Lung (tissue), 12 donors: ENCODE data around the gene DAPK2. TPM values are rescaled to one million over a fixed set of nuclear protein-coding genes. Genes with fewer than 3 reads are reported as not detected.

Experiments used
- ATAC-seq: fragments of 200-7000 bp; cut with Tn5 transposase; one replicate; pipeline ENCODE4 v1.9.1; 2020; ENCODE audit warnings: moderate number of reproducible peaks; ENCODE audit not compliant: insufficient read depth, low FRiP score
- DNase-seq, 3 donors: peaks; one replicate each; pipeline ENCODE4 v3.0.0-alpha.2; 2013 to 2017
- H3K27ac ChIP-seq, 2 donors: one replicate each; pipeline ENCODE4 v1.5.1; 2013; ENCODE audit warnings: mild to moderate bottlenecking in 2 of 2, moderate library complexity in 2 of 2, control low read depth in 1 of 2, inconsistent platforms in 1 of 2, low read depth in 1 of 2, low read length in 1 of 2
- H3K27me3 ChIP-seq, 3 donors: one replicate each; pipeline ENCODE4 v1.5.1; 2013; ENCODE audit warnings: low read length in 2 of 3; ENCODE audit not compliant: control insufficient read depth in 3 of 3, insufficient read depth in 3 of 3
- H3K36me3 ChIP-seq, 4 donors: one replicate each; pipeline ENCODE4 v1.5.1; 2013; ENCODE audit warnings: low read length in 4 of 4, mild to moderate bottlenecking in 1 of 4, moderate library complexity in 1 of 4; ENCODE audit not compliant: control insufficient read depth in 4 of 4, insufficient read depth in 4 of 4
- H3K4me1 ChIP-seq, 5 donors: one replicate each; pipeline ENCODE4 v1.5.1; 2013; ENCODE audit warnings: low read length in 5 of 5, mild to moderate bottlenecking in 2 of 5, moderate library complexity in 1 of 5; ENCODE audit not compliant: control insufficient read depth in 5 of 5, insufficient read depth in 5 of 5
- H3K4me3 ChIP-seq: one replicate; pipeline ENCODE4 v1.5.1; 2013; ENCODE audit warnings: mild to moderate bottlenecking, control low read depth, moderate library complexity
- H3K9ac ChIP-seq, 2 donors: one replicate each; pipeline ENCODE4 v1.5.1; 2013; ENCODE audit warnings: low read length in 2 of 2, control low read depth in 1 of 2; ENCODE audit not compliant: insufficient read depth in 1 of 2
- H3K9me3 ChIP-seq, 4 donors: one replicate each; pipeline ENCODE4 v1.5.1; 2013; ENCODE audit warnings: low read length in 3 of 4, mild to moderate bottlenecking in 1 of 4, moderate library complexity in 1 of 4; ENCODE audit not compliant: control insufficient read depth in 4 of 4, insufficient read depth in 3 of 4
- WGBS, 2 donors: extraction: QIAGEN DNeasy Blood & Tissue Kit; methylation state at CpG; one replicate each; pipeline ENCODE4 v1.1.7; 2013; 5-methylcytosine and 5-hydroxymethylcytosine counted together
- polyA plus RNA-seq, 2 donors: library from polyadenylated mRNA; stranded (reverse); fragments of 200-250 nt; gene quantifications; one replicate each; pipeline ENCODE4 v1.2.1, GENCODE V29; 2013
- total RNA-seq, 2 donors: library from RNA; depleted of rRNA in 1 of 2; stranded (reverse); fragments of >200 nt in 1 of 2; gene quantifications; one replicate each; pipeline ENCODE4 v1.2.1, GENCODE V29; 2014 to 2021
- TF ChIP-seq, protein P1 (sequence below): IDR thresholded peaks from 2 replicates; pipeline ENCODE4 v1.5.1; 2012; ENCODE audit warnings: mild to moderate bottlenecking; ENCODE audit errors: control extremely low read depth, extremely low read depth
- donor health status: control.
- donor health status: control.
- donor health status: Bipolar disorder and iron deficiency.
- donor health status: healthy.
- donor health status: DM: yes; HTN: yes; CAD: no.

Gene DAPK2
- total and polyA plus RNA-seq, 4 donors, result 20.5 to 59.0 (median 49.1) TPM

DNA sequence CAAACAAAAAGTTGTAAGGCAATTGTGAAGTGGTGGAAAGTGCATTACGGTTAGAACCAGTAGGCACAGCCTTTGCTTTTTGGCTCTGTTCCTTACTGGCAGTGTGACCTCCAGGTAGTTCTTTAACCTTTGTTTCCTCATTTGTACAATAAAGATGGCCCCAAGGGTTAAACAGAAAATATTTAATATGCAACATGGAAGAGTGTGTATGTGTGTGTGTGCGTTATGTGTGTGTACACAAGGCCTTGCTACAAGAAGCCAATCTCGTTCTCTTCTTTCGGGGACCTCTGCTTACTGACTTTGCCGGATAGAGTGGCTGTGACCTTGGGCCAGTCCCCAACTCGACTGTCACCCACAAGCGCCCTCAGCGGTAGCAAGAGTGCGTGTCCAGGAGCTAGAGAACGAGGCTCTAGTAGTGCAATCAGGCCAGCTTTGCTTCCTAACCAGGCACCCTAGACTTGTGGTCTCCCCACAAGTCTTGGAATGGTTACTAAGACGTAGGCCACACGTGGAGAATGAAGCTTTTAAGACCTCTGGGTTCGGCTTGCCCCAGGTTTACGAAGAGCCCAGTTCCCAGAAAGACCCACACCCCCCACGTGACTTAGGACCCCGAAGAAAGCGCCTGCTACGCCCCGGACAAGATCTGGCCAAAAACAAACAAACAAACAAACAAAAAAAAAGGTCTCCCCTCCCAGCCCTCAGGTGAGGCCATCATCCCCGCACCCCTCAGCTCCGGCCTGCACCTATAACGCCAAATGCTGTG, 46.8 kb upstream of the DAPK2 start:
- DNase-seq, result peak; percentile 65 to 78 (median 73)
- TF ChIP-seq, protein P1, sequence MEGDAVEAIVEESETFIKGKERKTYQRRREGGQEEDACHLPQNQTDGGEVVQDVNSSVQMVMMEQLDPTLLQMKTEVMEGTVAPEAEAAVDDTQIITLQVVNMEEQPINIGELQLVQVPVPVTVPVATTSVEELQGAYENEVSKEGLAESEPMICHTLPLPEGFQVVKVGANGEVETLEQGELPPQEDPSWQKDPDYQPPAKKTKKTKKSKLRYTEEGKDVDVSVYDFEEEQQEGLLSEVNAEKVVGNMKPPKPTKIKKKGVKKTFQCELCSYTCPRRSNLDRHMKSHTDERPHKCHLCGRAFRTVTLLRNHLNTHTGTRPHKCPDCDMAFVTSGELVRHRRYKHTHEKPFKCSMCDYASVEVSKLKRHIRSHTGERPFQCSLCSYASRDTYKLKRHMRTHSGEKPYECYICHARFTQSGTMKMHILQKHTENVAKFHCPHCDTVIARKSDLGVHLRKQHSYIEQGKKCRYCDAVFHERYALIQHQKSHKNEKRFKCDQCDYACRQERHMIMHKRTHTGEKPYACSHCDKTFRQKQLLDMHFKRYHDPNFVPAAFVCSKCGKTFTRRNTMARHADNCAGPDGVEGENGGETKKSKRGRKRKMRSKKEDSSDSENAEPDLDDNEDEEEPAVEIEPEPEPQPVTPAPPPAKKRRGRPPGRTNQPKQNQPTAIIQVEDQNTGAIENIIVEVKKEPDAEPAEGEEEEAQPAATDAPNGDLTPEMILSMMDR, result no peak
- peak overlapping the region; percentile 83 to 90 for H3K27ac ChIP-seq
- no peaks in the 10 kb centered on the region for H3K9me3 ChIP-seq
- peaks cover 0 to 32% (median 11%) of the 10 kb centered on the region in 5 donors for H3K4me1 ChIP-seq
- H3K36me3 ChIP-seq, result peaks cover 2 to 16% (median 6%) of the 10 kb centered on the region in 4 donors
- H3K27me3 ChIP-seq, result no peaks in the 10 kb centered on the region
- ATAC-seq, result no peak
- H3K9ac ChIP-seq, result peak overlapping the region; percentile 69 to 98
- H3K4me3 ChIP-seq, result peak overlapping the region; percentile 69
- 4 to 5% methylated on average over 22 of the region's 22 CpGs for WGBS, 2 donors

DNA sequence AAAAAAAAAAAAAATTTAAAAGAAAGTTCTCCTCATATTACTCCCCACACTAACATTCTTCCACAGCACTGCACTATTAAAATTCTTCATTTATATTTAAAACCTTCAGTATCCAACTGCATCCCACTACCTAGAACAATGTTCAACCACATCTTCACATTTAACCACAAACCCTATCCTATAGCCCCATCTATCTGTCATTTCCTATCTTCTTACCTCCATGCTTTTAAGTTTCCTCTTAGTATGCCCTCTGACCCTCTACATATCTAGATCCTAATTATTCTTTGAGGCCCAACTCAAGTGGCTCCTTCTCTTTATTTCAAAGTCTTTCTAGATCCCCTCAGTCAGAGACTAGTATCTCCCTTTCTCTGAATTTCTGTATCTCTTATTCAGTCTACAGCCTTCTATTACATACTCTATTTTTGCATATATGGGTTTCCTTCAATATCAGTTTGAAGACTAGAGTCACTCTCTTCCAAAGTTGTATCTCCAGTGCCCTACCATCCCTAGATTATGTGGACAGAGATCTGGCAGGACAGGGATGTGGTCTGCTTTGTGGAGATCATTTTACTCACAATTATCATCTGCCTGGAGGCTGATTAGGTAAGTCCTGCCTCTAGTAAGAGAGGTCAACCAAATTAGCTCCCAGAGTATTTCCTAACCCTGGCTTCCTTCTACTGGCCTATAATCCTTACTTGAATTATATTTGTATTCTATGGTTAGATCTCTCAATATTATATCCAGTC, 46.0 kb upstream of the DAPK2 start:
- no peak overlapping the region for H3K4me3 ChIP-seq
- TF ChIP-seq, protein P1, result no peak
- peak overlapping the region in 1 of 2 donors; percentile 83 for H3K27ac ChIP-seq
- DNase-seq (no peak), ATAC-seq (no peak)
- H3K9me3 ChIP-seq, result no peaks in the 10 kb centered on the region
- peak overlapping the region in 1 of 2 donors; percentile 98 for H3K9ac ChIP-seq
- peaks cover 4 to 24% (median 9%) of the 10 kb centered on the region in 4 donors for H3K36me3 ChIP-seq
- H3K4me1 ChIP-seq, result peaks cover 0 to 24% (median 8%) of the 10 kb centered on the region in 5 donors
- no peaks in the 10 kb centered on the region for H3K27me3 ChIP-seq

DNA sequence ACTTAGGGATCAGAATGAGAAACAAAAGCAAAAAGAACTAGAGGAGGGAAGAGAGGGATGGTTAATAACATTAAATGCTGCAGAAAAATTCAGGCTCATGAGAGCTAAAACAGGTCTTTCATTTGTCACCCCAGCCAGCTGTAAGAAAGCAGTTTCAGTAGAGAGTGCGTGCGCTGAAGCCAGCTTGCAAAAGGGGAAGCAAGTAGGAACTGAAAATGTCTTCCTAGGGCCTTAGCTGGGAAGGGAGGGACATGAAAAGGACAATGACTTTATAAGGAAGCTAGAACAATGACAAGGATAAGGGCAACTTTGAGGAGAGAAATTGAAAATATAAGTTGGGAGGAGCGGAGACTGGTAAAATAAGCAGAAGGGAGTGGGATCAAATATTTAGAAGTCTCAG, 44.2 kb upstream of the DAPK2 start:
- no peaks in the 10 kb centered on the region for H3K9me3 ChIP-seq
- ATAC-seq (no peak), DNase-seq (no peak)
- WGBS, 2 donors, result 45 to 61% methylated on average over 3 of the region's 3 CpGs
- H3K27ac ChIP-seq, result no peak overlapping the region
- no peak overlapping the region for H3K4me3 ChIP-seq
- TF ChIP-seq, protein P1, result no peak
- no peaks in the 10 kb centered on the region for H3K27me3 ChIP-seq
- H3K4me1 ChIP-seq, result peaks cover 0 to 19% (median 4%) of the 10 kb centered on the region in 5 donors
- no peak overlapping the region for H3K9ac ChIP-seq
- peaks cover 4 to 24% (median 6%) of the 10 kb centered on the region in 4 donors for H3K36me3 ChIP-seq
